Measurements from ENCODE around the gene PLEKHM2.

DNA sequence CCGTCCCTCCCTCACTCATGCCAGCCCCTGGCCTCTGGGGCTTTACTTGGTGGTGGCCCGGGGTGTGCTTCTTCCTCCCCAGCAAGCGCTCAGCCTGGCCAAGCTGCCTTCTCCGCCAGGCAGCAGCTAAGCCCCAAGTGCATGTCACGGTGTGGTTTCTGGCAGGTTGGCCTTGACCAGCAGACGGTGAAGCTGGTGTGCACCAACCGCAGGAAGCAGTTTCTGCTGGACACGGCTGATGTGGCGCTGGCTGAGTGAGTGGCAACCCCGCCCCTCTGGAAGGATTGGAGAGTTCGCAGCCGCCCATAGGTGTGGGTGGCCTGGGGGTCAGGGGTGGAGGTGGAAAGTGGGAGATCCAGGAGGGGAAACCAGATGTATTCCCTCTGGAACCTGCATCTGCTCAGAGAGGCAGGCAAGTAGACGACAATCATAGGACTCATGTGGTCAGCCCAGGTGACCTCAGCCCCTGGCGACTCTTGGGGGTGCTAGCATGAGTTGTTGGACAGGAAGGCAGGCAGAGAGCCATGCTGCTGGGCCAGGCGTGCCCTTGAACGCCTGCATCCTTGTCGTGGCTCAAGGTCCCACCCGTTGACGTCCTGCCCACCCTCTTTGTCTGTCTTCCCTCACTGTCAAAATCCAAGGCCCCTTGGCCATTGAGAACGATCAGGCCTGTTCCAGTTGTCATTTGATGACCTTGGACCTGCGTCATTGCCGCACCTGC, 45.0 kb downstream of the PLEKHM2 start:
- TF ChIP-seq SUZ12 (IDR thresholded peaks at IDR 0.05; ENCODE audit: extremely low read depth, insufficient read depth, insufficient read length) (no peak), YY1 (IDR thresholded peaks at IDR 0.05; ENCODE audit: insufficient read depth, insufficient read length) (no peak), ZNF274 (IDR thresholded peaks at IDR 0.05; ENCODE audit: low read depth, low read length) (no peak)
